ENCODE data around the gene WDPCP.
"Not testable (repeated sequence)": the region's sequence is repeated elsewhere in the genome, so short reads cannot be mapped to it uniquely, and the experiment has no call there.

Gene WDPCP

GRCh38 chr2:63372549-63372948 is 215.7 kb downstream of the WDPCP start:
- DNase-seq (ENCODE audit: low read depth in 2 of 2, low spot score in 1 of 2), result no peak

GRCh38 chr2:63369146-63369545 is 219.1 kb downstream of the WDPCP start:
- DNase-seq (ENCODE audit: low read depth in 2 of 2, low spot score in 1 of 2), result no peak

GRCh38 chr2:63364866-63365265 is 223.4 kb downstream of the WDPCP start:
- DNase-seq (ENCODE audit: low read depth in 2 of 2, low spot score in 1 of 2), result no peak

GRCh38 chr2:63357722-63358121 is 230.6 kb downstream of the WDPCP start:
- DNase-seq (ENCODE audit: low read depth in 2 of 2, low spot score in 1 of 2), result not testable (repeated sequence)

GRCh38 chr2:63347361-63347760 is 240.9 kb downstream of the WDPCP start:
- no peak for DNase-seq (ENCODE audit: low read depth in 2 of 2, low spot score in 1 of 2)

GRCh38 chr2:63346411-63346810 is 241.9 kb downstream of the WDPCP start:
- DNase-seq (ENCODE audit: low read depth in 2 of 2, low spot score in 1 of 2), result no peak

GRCh38 chr2:63345285-63345633 is 243.0 kb downstream of the WDPCP start:
- no peak for DNase-seq (ENCODE audit: low read depth in 2 of 2, low spot score in 1 of 2)

GRCh38 chr2:63344575-63345284 is 243.5 kb downstream of the WDPCP start:
- DNase-seq (ENCODE audit: low read depth in 2 of 2, low spot score in 1 of 2), result no peak

- DNase-seq (ENCODE audit: low read depth in 2 of 2, low spot score in 1 of 2), result no peak
These were observed 244.7 kb downstream of the WDPCP start for GRCh38 chr2:63343397-63344109.

- DNase-seq (ENCODE audit: low read depth in 2 of 2, low spot score in 1 of 2), result no peak
These were observed 247.8 kb downstream of the WDPCP start for GRCh38 chr2:63340443-63340842.

- DNase-seq (ENCODE audit: low read depth in 2 of 2, low spot score in 1 of 2), result no peak
These were observed 253.4 kb downstream of the WDPCP start for GRCh38 chr2:63334910-63335309.

- no peak for DNase-seq (ENCODE audit: low read depth in 2 of 2, low spot score in 1 of 2)
These were observed 261.8 kb downstream of the WDPCP start for GRCh38 chr2:63326473-63326872.

GRCh38 chr2:63323662-63324061 is 264.6 kb downstream of the WDPCP start:
- DNase-seq (ENCODE audit: low read depth in 2 of 2, low spot score in 1 of 2), result not testable (repeated sequence)

- not testable (repeated sequence) for DNase-seq (ENCODE audit: low read depth in 2 of 2, low spot score in 1 of 2)
These were observed 266.3 kb downstream of the WDPCP start for GRCh38 chr2:63321973-63322372.

- no peak for DNase-seq (ENCODE audit: low read depth in 2 of 2, low spot score in 1 of 2)
These were observed 267.6 kb downstream of the WDPCP start for GRCh38 chr2:63320669-63321068.

- no peak for DNase-seq (ENCODE audit: low read depth in 2 of 2, low spot score in 1 of 2)
These were observed 277.7 kb downstream of the WDPCP start for GRCh38 chr2:63310614-63311013.

- no peak for DNase-seq (ENCODE audit: low read depth in 2 of 2, low spot score in 1 of 2)
These were observed 286.8 kb downstream of the WDPCP start for GRCh38 chr2:63301481-63301880.

- no peak for DNase-seq (ENCODE audit: low read depth in 2 of 2, low spot score in 1 of 2)
These were observed 287.4 kb downstream of the WDPCP start for GRCh38 chr2:63300835-63301234.

- DNase-seq (ENCODE audit: low read depth in 2 of 2, low spot score in 1 of 2), result no peak
These were observed 300.3 kb downstream of the WDPCP start for GRCh38 chr2:63287956-63288355.

- not testable (repeated sequence) for DNase-seq (ENCODE audit: low read depth in 2 of 2, low spot score in 1 of 2)
These were observed 301.8 kb downstream of the WDPCP start for GRCh38 chr2:63286520-63286919.

GRCh38 chr2:63283273-63283672 is 305.0 kb downstream of the WDPCP start:
- DNase-seq (ENCODE audit: low read depth in 2 of 2, low spot score in 1 of 2), result no peak

- DNase-seq (ENCODE audit: low read depth in 2 of 2, low spot score in 1 of 2), result no peak
These were observed 315.7 kb downstream of the WDPCP start for GRCh38 chr2:63272560-63272959.

- no peak for DNase-seq (ENCODE audit: low read depth in 2 of 2, low spot score in 1 of 2)
These were observed 317.6 kb downstream of the WDPCP start for GRCh38 chr2:63270717-63271116.

All from stimulated activated CD8-positive, alpha-beta memory T cell treated with anti-CD3 and anti-CD28 coated beads, Interleukin-4, amount 100 ng/mL, for 1 hour (primary cell).